Fibroblast of lung (primary cell): ENCODE data around the gene CCL26. TPM values are rescaled to one million over a fixed set of nuclear protein-coding genes. Genes with fewer than 3 reads are reported as not detected.
A peak's percentile ranks its signal among the peaks of the same experiment; 100 is the strongest.
"Not testable (repeated sequence)": the region's sequence is repeated elsewhere in the genome, so short reads cannot be mapped to it uniquely, and the experiment has no call there.

Experiments used
- DNase-seq, 2 donors: peaks; one replicate each; pipeline versions ENCODE4 v3.0.0 to v3.0.0-alpha.2; 2010; ENCODE audit warnings: low read depth in 2 of 2
- H2AFZ ChIP-seq: 2 replicates; pipeline ENCODE4 v1.5.1; 2012; ENCODE audit warnings: low read length, control low read depth, inconsistent platforms
- H3K27ac ChIP-seq: 2 replicates; pipeline ENCODE4 v1.5.1; 2011; ENCODE audit warnings: low read length, control low read depth; ENCODE audit not compliant: insufficient read depth
- H3K27me3 ChIP-seq: 2 replicates; pipeline ENCODE4 v1.5.1; 2011; ENCODE audit warnings: mild to moderate bottlenecking, low read length; ENCODE audit not compliant: control insufficient read depth, insufficient read depth
- H3K36me3 ChIP-seq: 2 replicates; pipeline ENCODE4 v1.5.1; 2011; ENCODE audit warnings: low read length; ENCODE audit not compliant: control insufficient read depth, insufficient read depth
- H3K4me1 ChIP-seq: 2 replicates; pipeline ENCODE4 v1.5.1; 2011; ENCODE audit warnings: low read length; ENCODE audit not compliant: control insufficient read depth, insufficient read depth; ENCODE audit errors: extremely low read depth
- H3K4me2 ChIP-seq: 2 replicates; pipeline ENCODE4 v1.5.1; 2011; ENCODE audit warnings: low read length, control low read depth; ENCODE audit not compliant: insufficient read depth; ENCODE audit errors: extremely low read depth
- H3K4me3 ChIP-seq, 4 experiments: fragments of 200-600 bp in 1 of 4; sonication (generic) in 1 of 4; replicated peaks in 1 of 4; 2 replicates each; pipeline ENCODE4 v1.5.1; 2011 to 2016; ENCODE audit warnings: low read length in 4 of 4, low read depth in 3 of 4, mild to moderate bottlenecking in 3 of 4, control low read depth in 2 of 4, inconsistent platforms in 1 of 4, mixed read lengths in 1 of 4; ENCODE audit not compliant: insufficient read depth in 1 of 4; ENCODE audit errors: control extremely low read depth in 1 of 4
- H3K79me2 ChIP-seq: 2 replicates; pipeline ENCODE4 v1.5.1; 2012; ENCODE audit warnings: mild to moderate bottlenecking, low read length, inconsistent platforms; ENCODE audit not compliant: control insufficient read depth, insufficient read depth
- H3K9ac ChIP-seq: 2 replicates; pipeline ENCODE4 v1.5.1; 2011; ENCODE audit warnings: mild to moderate bottlenecking, low read length, control low read depth; ENCODE audit not compliant: insufficient read depth
- H3K9me3 ChIP-seq: 2 replicates; pipeline ENCODE4 v1.5.1; 2012; ENCODE audit warnings: low read depth, low read length; ENCODE audit not compliant: control insufficient read depth, insufficient read depth
- H4K20me1 ChIP-seq: 2 replicates; pipeline ENCODE4 v1.5.1; 2011; ENCODE audit warnings: low read length; ENCODE audit not compliant: control insufficient read depth, insufficient read depth; ENCODE audit errors: extremely low read depth
- CTCF ChIP-seq, 2 donors: IDR thresholded peaks in 1 of 2; conservative IDR thresholded peaks in 1 of 2; 1 replicate in 1 of 2; 2 replicates in 1 of 2; pipeline ENCODE4 v1.5.1; 2011 to 2012; ENCODE audit warnings: low read length in 2 of 2, control low read depth in 1 of 2, inconsistent platforms in 1 of 2, low read depth in 1 of 2, mild to moderate bottlenecking in 1 of 2
- EZH2 ChIP-seq: IDR thresholded peaks from 2 replicates; pipeline ENCODE4 v1.5.1; 2012; ENCODE audit warnings: low read length, control low read depth, mild to moderate bottlenecking; ENCODE audit errors: missing control alignments
- polyA plus RNA-seq, 2 donors: library from polyadenylated mRNA; depleted of rRNA in 1 of 2; stranded (reverse) in 1 of 2; unstranded in 1 of 2; fragments of >200 nt; gene quantifications; 2 replicates each; pipeline ENCODE4 v1.2.1, GENCODE V29; 2011 to 2012; ENCODE audit warnings: missing spikeins in 1 of 2
- total RNA-seq: library from RNA; depleted of rRNA; stranded (reverse); fragments of >200 nt; gene quantifications from 2 replicates; pipeline ENCODE4 v1.2.1, GENCODE V29; 2014

The CCL26 gene
- total and polyA plus RNA-seq, 2 donors (not counting 1 experiment from before 2014, with no cell fraction given), result 0.94 to 1.2 TPM

DNA sequence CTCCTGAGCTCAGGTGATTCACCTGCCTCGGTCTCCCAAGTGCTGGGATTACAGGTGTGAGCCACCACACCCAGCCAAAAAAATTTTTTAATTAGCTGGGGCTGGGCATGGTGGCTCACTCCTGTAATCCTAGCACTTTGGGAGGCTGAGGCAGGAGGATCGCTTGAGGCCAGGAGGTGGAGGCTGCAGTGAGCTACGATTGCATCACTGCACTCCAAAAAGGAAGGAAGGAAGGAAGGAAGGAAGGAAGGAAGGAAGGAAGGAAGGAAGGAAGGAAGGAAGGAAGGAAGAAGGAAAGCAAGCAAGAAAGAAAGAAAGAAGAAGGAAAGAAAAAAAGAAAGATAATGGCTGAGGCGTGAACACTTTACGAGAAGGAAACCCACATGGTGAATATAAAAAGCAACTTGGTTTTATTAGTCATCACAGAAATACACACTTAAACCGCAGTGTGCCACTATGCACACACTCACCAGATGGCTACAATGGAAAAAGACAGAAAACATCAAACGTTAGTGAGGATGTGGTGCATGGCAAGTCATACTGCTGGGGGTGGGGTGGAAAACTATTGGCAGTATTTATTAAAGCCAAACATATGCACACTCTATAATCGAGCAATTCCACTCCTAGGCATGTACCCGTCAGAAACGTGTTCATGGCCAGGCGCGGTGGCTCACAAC is 4.4 kb upstream of the CCL26 start:
- Histone ChIP-seq H3K27me3 (no peaks in the 10 kb centered on the region), H3K4me2 (no peak overlapping the region), H3K9ac (no peak overlapping the region), H3K4me1 (peaks cover 4% of the 10 kb centered on the region), H3K79me2 (no peaks in the 10 kb centered on the region), H3K36me3 (no peaks in the 10 kb centered on the region), H2AFZ (no peak overlapping the region), H3K27ac (no peak overlapping the region), H3K4me3 (no peak overlapping the region), H3K9me3 (no peaks in the 10 kb centered on the region), H4K20me1 (no peaks in the 10 kb centered on the region)
- DNase-seq, result peak; percentile 89 to 98
- TF ChIP-seq CTCF (conservative IDR thresholded peaks at IDR 0.05 in 1 of 2, IDR thresholded peaks at IDR 0.05 in 1 of 2; ENCODE audit: low read depth in 1 of 2, low read length in 2 of 2) (no peak), EZH2 (no peak)

GRCh38 chr7:75773958-75774357 is 1.9 kb upstream of the CCL26 start:
- not testable (repeated sequence) for H3K4me1 ChIP-seq, H3K27me3 ChIP-seq, DNase-seq

GRCh38 chr7:75771224-75771623 is 787 bp downstream of the CCL26 start:
- Histone ChIP-seq H3K4me2 (peak overlapping the region; percentile 8), H2AFZ (no peak overlapping the region), H3K4me3 (no peak overlapping the region), H3K9me3 (no peaks in the 10 kb centered on the region), H3K27ac (peak overlapping the region; percentile 75), H3K27me3 (no peaks in the 10 kb centered on the region), H3K4me1 (peaks cover 6% of the 10 kb centered on the region), H3K79me2 (no peaks in the 10 kb centered on the region), H3K36me3 (no peaks in the 10 kb centered on the region), H4K20me1 (no peaks in the 10 kb centered on the region), H3K9ac (no peak overlapping the region)
- TF ChIP-seq CTCF (conservative IDR thresholded peaks at IDR 0.05 in 1 of 2, IDR thresholded peaks at IDR 0.05 in 1 of 2; ENCODE audit: low read depth in 1 of 2, low read length in 2 of 2) (no peak), EZH2 (no peak)
- DNase-seq, result peak; percentile 25 to 79

More at GRCh38 chr7:75773958-75774357, 1.9 kb upstream of the CCL26 start:
- not testable (repeated sequence) for H3K36me3 ChIP-seq, H2AFZ ChIP-seq, H3K79me2 ChIP-seq, H3K27ac ChIP-seq, H3K4me2 ChIP-seq, H3K4me3 ChIP-seq, H4K20me1 ChIP-seq, H3K9me3 ChIP-seq, H3K9ac ChIP-seq
